K562 (cell line): ENCODE results near the gene LAMB3. TPM values are rescaled to one million over a fixed set of nuclear protein-coding genes. Genes with fewer than 3 reads are reported as not detected.
A peak's percentile ranks its signal among the peaks of the same experiment; 100 is the strongest.

Experiments
- ATF6 ChIP-seq: sonication (generic); formaldehyde crosslinking; IDR thresholded peaks from 2 replicates; pipeline ENCODE4 v1.4.0; 2020; ENCODE audit warnings: mild to moderate bottlenecking, missing genetic modification reagents
- BCOR ChIP-seq: fragments of 450-650 bp; IDR thresholded peaks from 2 replicates; pipeline ENCODE4 v1.6.1; 2016
- DPF2 ChIP-seq: fragments of 450-650 bp; IDR thresholded peaks from 2 replicates; pipeline ENCODE4 v1.6.1; 2016
- GATA2 ChIP-seq: sonication (generic); formaldehyde crosslinking; IDR thresholded peaks from 2 replicates; pipeline ENCODE4 v1.4.0; 2020; ENCODE audit warnings: mild to moderate bottlenecking, missing genetic modification reagents
- HDAC3 ChIP-seq: fragments of 450-650 bp; IDR thresholded peaks from 2 replicates; pipeline ENCODE4 v1.6.1; 2018; ENCODE audit warnings: borderline replicate concordance, mild to moderate bottlenecking, moderate library complexity; ENCODE audit not compliant: partially characterized antibody
- JUND ChIP-seq, 2 experiments: IDR thresholded peaks; 2 replicates in 1 of 2; 3 replicates in 1 of 2; pipeline ENCODE4 v1.6.1; 2011; ENCODE audit warnings: borderline replicate concordance in 2 of 2, low read depth in 2 of 2, low read length in 2 of 2, improper control_type of control experiment in 1 of 2, missing biosample characterization in 1 of 2, missing genetic modification characterization in 1 of 2, missing genetic modification reagents in 1 of 2
- KLF16 ChIP-seq: IDR thresholded peaks from 2 replicates; pipeline ENCODE4 v1.6.1; 2016; ENCODE audit warnings: antibody characterized with exemption
- MAFG ChIP-seq: fragments of 450-650 bp; conservative IDR thresholded peaks from 2 replicates; pipeline ENCODE4 v1.6.1; 2016; ENCODE audit warnings: missing genetic modification characterization, missing compliant biosample characterization
- MAZ ChIP-seq, 2 experiments: fragments of 450-650 bp in 1 of 2; sonication (generic) in 1 of 2; formaldehyde crosslinking; IDR thresholded peaks in 1 of 2; conservative IDR thresholded peaks in 1 of 2; 2 replicates each; pipeline versions ENCODE4 v1.4.0 to v1.5.0; 2020; ENCODE audit warnings: mild to moderate bottlenecking in 1 of 2, missing genetic modification reagents in 1 of 2
- MECOM ChIP-seq: fragments of 250-450 bp; sonication (Bioruptor Pico); IDR thresholded peaks from 2 replicates; pipeline ENCODE4 v1.8.0; 2022; ENCODE audit warnings: inconsistent platforms
- NCOR1 ChIP-seq: fragments of 450-650 bp; IDR thresholded peaks from 2 replicates; pipeline ENCODE4 v1.6.1; 2016; ENCODE audit warnings: mild to moderate bottlenecking, moderate library complexity
- POLR2AphosphoS5 ChIP-seq: IDR thresholded peaks from 2 replicates; pipeline ENCODE4 v1.6.1; 2011; ENCODE audit warnings: mild to moderate bottlenecking, low read depth, low read length, moderate library complexity; ENCODE audit not compliant: control insufficient read depth, insufficient read depth
- ZBTB17 ChIP-seq: fragments of 450-650 bp; formaldehyde crosslinking; IDR thresholded peaks from 2 replicates; pipeline ENCODE4 v1.4.0; 2020; ENCODE audit warnings: mild to moderate bottlenecking
- ZNF318 ChIP-seq, 2 experiments: fragments of 450-650 bp; IDR thresholded peaks; 2 replicates each; pipeline ENCODE4 v1.6.1; 2016; ENCODE audit warnings: mild to moderate bottlenecking in 2 of 2, borderline replicate concordance in 1 of 2, low read depth in 1 of 2, moderate library complexity in 1 of 2
- ZNF668 ChIP-seq: fragments of 250-450 bp; sonication (Bioruptor Pico); IDR thresholded peaks from 2 replicates; pipeline ENCODE4 v1.8.0; 2022; ENCODE audit warnings: mild to moderate bottlenecking, inconsistent platforms
- polyA plus RNA-seq, 8 experiments: library from polyadenylated mRNA; depleted of rRNA in 4 of 8; stranded (reverse) in 5 of 8; unstranded in 3 of 8; fragments of >200 nt; fragmentation: Nextera tagmentation in 2 of 8; fragmentation: Illumina TruSeq in 1 of 8; extraction: Ambion mirVana in 2 of 8; extraction: Trizol in 1 of 8; gene quantifications; 2 replicates each; pipeline versions ENCODE4 v1.2.1 to v1.2.3, GENCODE V29; 2011 to 2014; ENCODE audit warnings: inconsistent platforms in 1 of 8, missing spikeins in 1 of 8
- total RNA-seq, 7 experiments: library from RNA; depleted of rRNA in 6 of 7; stranded (reverse); fragments of >200 nt in 6 of 7; fragmentation: Illumina TruSeq in 2 of 7; extraction: Trizol in 2 of 7; gene quantifications; 2 replicates each; pipeline versions ENCODE4 v1.2.1 to v1.2.3, GENCODE V29; 2011 to 2021; ENCODE audit warnings: low replicate concordance in 1 of 7

Gene LAMB3
- total and polyA plus RNA-seq, 9 of the 15 experiments (the other 6 are each of a cell fraction or from before 2014, with no cell fraction given), result 0.08 to 1.3 (median 0.91) TPM

GRCh38 chr1:209645574-209646452 is 6.4 kb downstream of the LAMB3 start (continued):
- peak; percentile 90 for TF ChIP-seq POLR2AphosphoS5
- no peak for TF ChIP-seq BCOR
- 0 out of 2 replicates have a peak, but pooled peaks have one; percentile 38 for TF ChIP-seq ZBTB17 (CRISPR knock-in tag)
- peak; percentile 59 for TF ChIP-seq MECOM (CRISPR knock-in tag)
- peak; percentile 71 for TF ChIP-seq MAFG
- TF ChIP-seq GATA2, result peak; percentile 84
- TF ChIP-seq DPF2, result peak; percentile 96
- TF ChIP-seq HDAC3, result peak; percentile 46
- TF ChIP-seq ATF6, result no peak; the same call in 1 of the 2 replicates
- peak; percentile 35; the same call in 1 of the 2 replicates for TF ChIP-seq ZNF668
- peak; percentile 88 for TF ChIP-seq NCOR1
- TF ChIP-seq KLF16, result peak; percentile 84
- TF ChIP-seq MAZ (CRISPR knock-in tag; conservative IDR thresholded peaks at IDR 0.05 in 1 of 2, IDR thresholded peaks at IDR 0.05 in 1 of 2), result peak in 1 of 2 experiments; percentile 58; a peak in 1 of 4 replicates
- peak in 1 of 2 experiments; percentile 50; a peak in 1 of 4 replicates for TF ChIP-seq ZNF318 (IDR thresholded peaks at IDR 0.05; ENCODE audit: borderline replicate concordance in 1 of 2, low read depth in 1 of 2)
- TF ChIP-seq JUND (IDR thresholded peaks at IDR 0.05; ENCODE audit: borderline replicate concordance, low read depth, low read length), result peak; percentile 54; the same call in 1 of the 2 replicates
- TF ChIP-seq JUND (tag; IDR thresholded peaks at IDR 0.05; ENCODE audit: borderline replicate concordance, low read depth, low read length), result peak; percentile 51; the same call in 2 of the 3 replicates
